ENCODE results near the gene CHRM5. TPM values are rescaled to one million over a fixed set of nuclear protein-coding genes. Genes with fewer than 3 reads are reported as not detected.

CHRM5 gene
- total and polyA plus RNA-seq, 2 donors (not counting 3 experiments of a cell fraction or from before 2014, with no cell fraction given), result 0.03 TPM; not detected in 1

DNA sequence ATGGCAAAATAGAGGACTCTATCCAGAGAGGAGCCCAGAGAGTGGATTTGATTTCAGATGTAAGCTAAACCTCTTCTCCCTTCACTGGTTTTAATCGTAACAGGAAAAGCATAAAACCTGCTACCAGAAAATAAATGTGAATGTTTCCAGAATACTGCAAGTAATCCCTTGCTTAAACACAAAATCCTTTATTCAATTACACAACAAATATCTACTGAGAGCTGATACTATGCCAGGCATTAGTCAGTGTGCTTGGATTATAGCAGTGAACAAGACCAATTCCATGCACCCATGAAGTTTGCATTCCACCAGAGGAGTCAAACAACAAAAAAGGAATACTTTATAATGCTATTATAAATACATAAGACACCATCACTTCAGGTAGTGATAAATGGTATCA, 55.6 kb downstream of the CHRM5 start:
- Histone ChIP-seq H3K27me3 (ENCODE audit: control insufficient read depth in 2 of 2, insufficient read depth in 2 of 2, low read length in 2 of 2) (no peaks in the 10 kb centered on the region), H2AFZ (ENCODE audit: low read depth, low read length) (no peak overlapping the region), H3K9me3 (replicated peaks; ENCODE audit: control insufficient read depth, insufficient read depth, low read length) (no peaks in the 10 kb centered on the region), H3K9ac (replicated peaks; ENCODE audit: extremely low read depth, insufficient read depth, low read length) (no peak overlapping the region), H3K4me2 (ENCODE audit: insufficient read depth, low read length) (no peak overlapping the region), H3K4me1 (ENCODE audit: control insufficient read depth, extremely low read depth, insufficient read depth, low read length) (no peaks in the 10 kb centered on the region), H3K4me3 (replicated peaks in 1 of 3; ENCODE audit: insufficient read depth in 1 of 3, low read depth in 1 of 3, low read length in 3 of 3) (no peak overlapping the region), H3K36me3 (ENCODE audit: control insufficient read depth in 2 of 2, extremely low read depth in 1 of 2, insufficient read depth in 2 of 2, low read length in 2 of 2) (no peaks in the 10 kb centered on the region), H3K79me2 (ENCODE audit: control insufficient read depth, insufficient read depth, low read length) (peaks cover 9% of the 10 kb centered on the region), H3K9me1 (replicated peaks; ENCODE audit: control insufficient read depth, extremely low read depth, insufficient read depth, low read length) (no peaks in the 10 kb centered on the region), H4K20me1 (replicated peaks; ENCODE audit: control insufficient read depth, extremely low read depth, insufficient read depth, low read length) (no peaks in the 10 kb centered on the region), H3K27ac (ENCODE audit: insufficient read depth, low read depth, low read length) (no peak overlapping the region)
- FAIRE-seq (no peak), DNase-seq (ENCODE audit: low read depth, low spot score) (no peak)
- BruUV-seq (replicated peaks), result no TSS peak
- dilution Hi-C loops (cut with MboI; ENCODE audit: extremely low pct_ligation_motif_present, low sequenced_read_pairs), result no loop called here
- CTCF ChIA-PET, result no interaction called here
- POLR2A ChIA-PET, result no interaction called here
- TF ChIP-seq EZH2 (IDR thresholded peaks at IDR 0.05; ENCODE audit: borderline replicate concordance, low read depth, low read length, severe bottlenecking), result no peak
- no peak for TF ChIP-seq GATA2 (IDR thresholded peaks at IDR 0.05; ENCODE audit: insufficient read depth, insufficient read length, low read depth, low read length)
- TF ChIP-seq POLR2AphosphoS5 (IDR thresholded peaks at IDR 0.05; ENCODE audit: insufficient read depth, low read depth, low read length), result no peak
- TF ChIP-seq MAX (IDR thresholded peaks at IDR 0.05; ENCODE audit: insufficient read depth, insufficient read length), result no peak
- TF ChIP-seq JUN (IDR thresholded peaks at IDR 0.05; ENCODE audit: borderline replicate concordance, insufficient read depth, insufficient read length, low read depth), result no peak
- intact Hi-C loops (cut with micrococcal nuclease), result no loop called here

DNA sequence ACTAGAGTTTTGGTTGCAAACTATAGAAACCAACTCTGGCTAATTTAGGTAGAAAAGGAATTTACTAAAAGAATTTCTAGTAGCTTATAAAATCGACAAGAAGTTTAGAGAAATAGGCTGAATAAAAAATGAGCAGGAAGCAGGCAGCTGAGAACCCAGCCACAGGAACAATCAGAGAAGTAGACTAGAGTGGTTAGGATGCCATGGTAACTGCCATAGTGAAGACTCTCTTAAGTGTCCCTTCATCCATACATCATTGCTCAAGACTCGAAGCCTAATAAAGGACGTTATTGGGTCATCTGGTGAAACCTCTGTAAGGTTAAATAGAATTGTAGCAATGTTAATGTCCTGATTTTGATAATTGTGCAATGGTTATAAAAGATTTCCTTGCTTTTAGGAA, 57.0 kb downstream of the CHRM5 start:
- peaks cover 11% of the 10 kb centered on the region for H3K79me2 ChIP-seq (ENCODE audit: control insufficient read depth, insufficient read depth, low read length)
- H2AFZ ChIP-seq (ENCODE audit: low read depth, low read length), result no peak overlapping the region
- CTCF ChIA-PET, result no interaction called here
- FAIRE-seq, result no peak
- H4K20me1 ChIP-seq (replicated peaks; ENCODE audit: control insufficient read depth, extremely low read depth, insufficient read depth, low read length), result no peaks in the 10 kb centered on the region
- H3K9ac ChIP-seq (replicated peaks; ENCODE audit: extremely low read depth, insufficient read depth, low read length), result no peak overlapping the region
- H3K9me1 ChIP-seq (replicated peaks; ENCODE audit: control insufficient read depth, extremely low read depth, insufficient read depth, low read length), result no peaks in the 10 kb centered on the region
- no peak overlapping the region for H3K27ac ChIP-seq (ENCODE audit: insufficient read depth, low read depth, low read length)
- no TSS peak for BruUV-seq (replicated peaks)
- H3K4me2 ChIP-seq (ENCODE audit: insufficient read depth, low read length), result no peak overlapping the region
- dilution Hi-C loops (cut with MboI; ENCODE audit: extremely low pct_ligation_motif_present, low sequenced_read_pairs), result no loop called here
- intact Hi-C loops (cut with micrococcal nuclease), result no loop called here
- TF ChIP-seq MYC (IDR thresholded peaks at IDR 0.05; ENCODE audit: low read depth, low read length) (no peak), POLR2AphosphoS5 (IDR thresholded peaks at IDR 0.05; ENCODE audit: insufficient read depth, low read depth, low read length) (no peak), POLR2A (IDR thresholded peaks at IDR 0.05; ENCODE audit: low read depth, low read length) (no peak), GATA2 (IDR thresholded peaks at IDR 0.05; ENCODE audit: insufficient read depth, insufficient read length, low read depth, low read length) (no peak), JUN (IDR thresholded peaks at IDR 0.05; ENCODE audit: borderline replicate concordance, insufficient read depth, insufficient read length, low read depth) (no peak), FOS (IDR thresholded peaks at IDR 0.05; ENCODE audit: borderline replicate concordance, insufficient read depth, low read length) (no peak), MAX (IDR thresholded peaks at IDR 0.05; ENCODE audit: insufficient read depth, insufficient read length) (no peak), EZH2 (IDR thresholded peaks at IDR 0.05; ENCODE audit: borderline replicate concordance, low read depth, low read length, severe bottlenecking) (no peak)
- TF ChIP-seq, protein P1, sequence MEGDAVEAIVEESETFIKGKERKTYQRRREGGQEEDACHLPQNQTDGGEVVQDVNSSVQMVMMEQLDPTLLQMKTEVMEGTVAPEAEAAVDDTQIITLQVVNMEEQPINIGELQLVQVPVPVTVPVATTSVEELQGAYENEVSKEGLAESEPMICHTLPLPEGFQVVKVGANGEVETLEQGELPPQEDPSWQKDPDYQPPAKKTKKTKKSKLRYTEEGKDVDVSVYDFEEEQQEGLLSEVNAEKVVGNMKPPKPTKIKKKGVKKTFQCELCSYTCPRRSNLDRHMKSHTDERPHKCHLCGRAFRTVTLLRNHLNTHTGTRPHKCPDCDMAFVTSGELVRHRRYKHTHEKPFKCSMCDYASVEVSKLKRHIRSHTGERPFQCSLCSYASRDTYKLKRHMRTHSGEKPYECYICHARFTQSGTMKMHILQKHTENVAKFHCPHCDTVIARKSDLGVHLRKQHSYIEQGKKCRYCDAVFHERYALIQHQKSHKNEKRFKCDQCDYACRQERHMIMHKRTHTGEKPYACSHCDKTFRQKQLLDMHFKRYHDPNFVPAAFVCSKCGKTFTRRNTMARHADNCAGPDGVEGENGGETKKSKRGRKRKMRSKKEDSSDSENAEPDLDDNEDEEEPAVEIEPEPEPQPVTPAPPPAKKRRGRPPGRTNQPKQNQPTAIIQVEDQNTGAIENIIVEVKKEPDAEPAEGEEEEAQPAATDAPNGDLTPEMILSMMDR (IDR thresholded peaks at IDR 0.05; ENCODE audit: extremely low read depth in 1 of 2, insufficient read depth in 1 of 2, low read depth in 1 of 2, low read length in 2 of 2), result no peak
- H3K4me3 ChIP-seq (replicated peaks in 1 of 3; ENCODE audit: insufficient read depth in 1 of 3, low read depth in 1 of 3, low read length in 3 of 3), result no peak overlapping the region
- no peaks in the 10 kb centered on the region for H3K27me3 ChIP-seq (ENCODE audit: control insufficient read depth in 2 of 2, insufficient read depth in 2 of 2, low read length in 2 of 2)
- no peak for DNase-seq (ENCODE audit: low read depth, low spot score)
- no peaks in the 10 kb centered on the region for H3K4me1 ChIP-seq (ENCODE audit: control insufficient read depth, extremely low read depth, insufficient read depth, low read length)
- POLR2A ChIA-PET, result no interaction called here
- H3K9me3 ChIP-seq (replicated peaks; ENCODE audit: control insufficient read depth, insufficient read depth, low read length), result no peaks in the 10 kb centered on the region
- no peaks in the 10 kb centered on the region for H3K36me3 ChIP-seq (ENCODE audit: control insufficient read depth in 2 of 2, extremely low read depth in 1 of 2, insufficient read depth in 2 of 2, low read length in 2 of 2)

Data from endothelial cell of umbilical vein (primary cell).